Spinal cord (tissue), 10 donors: ENCODE data around the gene COL24A1. TPM values are rescaled to one million over a fixed set of nuclear protein-coding genes. Genes with fewer than 3 reads are reported as not detected.
"Not testable (repeated sequence)": the region's sequence is repeated elsewhere in the genome, so short reads cannot be mapped to it uniquely, and the experiment has no call there.

Experiments
- DNase-seq, 6 donors: peaks; one replicate each; pipeline versions ENCODE4 v3.0.0 to v3.0.0-alpha.2; 2013 to 2015; ENCODE audit warnings: low spot score in 6 of 6, low read depth in 4 of 6
- H3K27ac ChIP-seq: one replicate; pipeline ENCODE4 v1.5.1; 2013; ENCODE audit warnings: low read depth, low read length, control low read depth
- H3K27me3 ChIP-seq: one replicate; pipeline ENCODE4 v1.6.1; 2013; ENCODE audit warnings: low read length; ENCODE audit not compliant: control insufficient read depth, insufficient read depth
- H3K36me3 ChIP-seq: one replicate; pipeline ENCODE4 v1.6.1; 2013; ENCODE audit warnings: low read length; ENCODE audit not compliant: control insufficient read depth, insufficient read depth
- H3K4me1 ChIP-seq: one replicate; pipeline ENCODE4 v1.6.1; 2013; ENCODE audit warnings: low read length; ENCODE audit not compliant: control insufficient read depth, insufficient read depth
- H3K4me3 ChIP-seq: one replicate; pipeline ENCODE4 v1.5.1; 2013; ENCODE audit warnings: low read depth, low read length, control low read depth
- H3K9me3 ChIP-seq: one replicate; pipeline ENCODE4 v1.6.1; 2013; ENCODE audit warnings: low read length; ENCODE audit not compliant: control insufficient read depth, insufficient read depth
- WGBS: methylation state at CpG from one replicate; pipeline ENCODE4 v1.1.5; 2013; ENCODE audit warnings: missing lambda C conversion rate; ENCODE audit not compliant: insufficient coverage; 5-methylcytosine and 5-hydroxymethylcytosine counted together
- polyA plus RNA-seq, 2 donors: library from polyadenylated mRNA; unstranded; fragments of 120-200 nt; gene quantifications; one replicate each; pipeline ENCODE4 v1.2.1, GENCODE V29; 2013; ENCODE audit not compliant: insufficient read length in 2 of 2
- total RNA-seq, 2 donors: library from RNA; depleted of rRNA in 1 of 2; stranded (reverse); fragments of 120-200 nt in 1 of 2; fragments of >200 nt in 1 of 2; gene quantifications; one replicate each; pipeline versions ENCODE4 v1.2.3 to v1.2.4, GENCODE V29; 2013 to 2014
- donor health status: healthy.

The COL24A1 gene
- total and polyA plus RNA-seq, 4 donors = 1.2 to 1.8 (median 1.5) TPM

DNA sequence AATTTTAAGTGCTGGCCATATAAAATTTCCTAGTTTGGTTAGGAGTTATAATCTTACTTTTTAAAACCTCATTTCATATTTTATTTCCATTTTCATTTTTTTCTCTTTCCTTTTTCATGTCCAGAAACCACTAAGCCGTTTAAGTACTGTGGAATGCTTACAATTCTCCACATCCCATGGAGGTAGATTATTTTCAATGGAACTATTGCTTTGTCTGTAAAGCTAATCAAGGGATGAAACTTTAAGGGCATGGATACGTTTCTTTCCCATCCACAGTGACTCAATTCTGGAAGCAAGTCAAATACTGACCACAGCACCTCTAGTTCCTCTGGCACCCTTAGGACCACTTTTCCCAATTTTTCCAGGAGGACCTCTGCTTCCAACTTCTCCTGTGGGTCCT is 309.2 kb downstream of the COL24A1 start:
- Histone ChIP-seq H3K36me3 (no peaks in the 10 kb centered on the region), H3K4me1 (no peaks in the 10 kb centered on the region), H3K27ac (no peak overlapping the region), H3K9me3 (no peaks in the 10 kb centered on the region), H3K4me3 (no peak overlapping the region), H3K27me3 (no peaks in the 10 kb centered on the region)
- no CpG with 5 or more reads among the region's 2 CpGs for WGBS
- no peak for DNase-seq

DNA sequence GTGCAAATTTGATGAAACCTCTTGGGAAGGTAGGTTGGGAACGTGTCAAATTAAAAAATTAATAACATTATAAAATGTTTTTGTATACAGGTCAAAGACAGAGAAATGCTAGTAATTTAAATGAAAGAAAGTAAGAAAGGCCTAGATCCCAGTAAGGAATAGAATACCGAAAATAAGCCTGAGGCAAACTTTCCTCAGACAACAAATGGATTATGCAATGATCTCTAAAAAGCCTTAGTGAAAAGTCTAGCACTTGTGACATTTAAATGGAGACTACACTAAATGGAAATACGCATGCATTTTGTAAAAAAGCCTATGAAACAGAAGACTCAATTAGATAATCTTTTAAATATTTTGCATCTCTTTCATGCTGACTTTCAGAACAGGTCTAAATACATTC is 309.9 kb downstream of the COL24A1 start:
- no peaks in the 10 kb centered on the region for H3K27me3 ChIP-seq
- WGBS = no CpG with 5 or more reads among the region's 3 CpGs
- no peak overlapping the region for H3K4me3 ChIP-seq
- H3K4me1 ChIP-seq = no peaks in the 10 kb centered on the region
- DNase-seq = no peak
- no peaks in the 10 kb centered on the region for H3K36me3 ChIP-seq
- no peak overlapping the region for H3K27ac ChIP-seq
- no peaks in the 10 kb centered on the region for H3K9me3 ChIP-seq

DNA sequence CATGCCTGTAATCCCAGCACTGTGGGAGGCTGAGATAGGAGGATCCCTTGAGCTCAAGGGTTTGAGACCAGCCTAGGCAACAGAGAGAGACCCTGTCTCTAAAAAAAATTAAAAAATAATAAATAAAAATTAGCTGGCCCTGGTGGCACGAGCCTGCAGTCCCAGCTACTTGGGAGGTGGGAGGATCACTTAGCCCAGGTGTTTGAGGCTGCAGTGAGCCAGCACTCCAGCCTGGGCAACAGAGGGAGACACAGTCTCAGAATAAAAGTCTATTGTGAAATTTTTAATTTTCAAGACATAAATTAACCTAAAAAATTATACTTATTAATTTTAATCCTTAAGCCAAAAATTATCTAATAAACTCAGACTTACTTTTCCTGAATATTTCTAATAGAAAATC is 317.1 kb downstream of the COL24A1 start:
- Histone ChIP-seq H3K4me1 (no peaks in the 10 kb centered on the region), H3K4me3 (no peak overlapping the region), H3K36me3 (no peaks in the 10 kb centered on the region), H3K27me3 (no peaks in the 10 kb centered on the region), H3K27ac (no peak overlapping the region), H3K9me3 (no peaks in the 10 kb centered on the region)
- WGBS = no CpG with 5 or more reads among the region's 1 CpG
- DNase-seq = no peak

DNA sequence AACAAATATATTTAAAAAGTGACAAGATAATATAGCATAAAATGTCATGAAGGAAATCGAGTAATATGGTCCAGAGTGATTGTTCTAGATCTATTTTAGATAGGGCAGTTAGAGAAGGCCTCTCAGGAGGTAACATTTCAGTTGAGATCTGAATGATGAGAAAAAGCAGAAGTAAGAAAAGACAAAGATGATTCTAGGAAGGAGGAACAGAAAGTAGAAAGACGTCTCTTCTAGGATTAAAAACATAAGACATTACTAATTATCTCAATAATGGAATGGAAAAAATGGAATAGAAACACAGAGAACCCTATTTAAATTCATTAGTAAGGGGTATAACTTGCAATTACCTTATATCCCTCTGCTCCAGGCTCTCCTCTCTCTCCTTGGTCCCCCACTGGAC is 318.3 kb downstream of the COL24A1 start:
- Histone ChIP-seq H3K27me3 (no peaks in the 10 kb centered on the region), H3K27ac (no peak overlapping the region), H3K9me3 (no peaks in the 10 kb centered on the region), H3K4me1 (no peaks in the 10 kb centered on the region), H3K36me3 (no peaks in the 10 kb centered on the region), H3K4me3 (no peak overlapping the region)
- DNase-seq = no peak
- 71% methylated on average over 1 of the region's 2 CpGs for WGBS

DNA sequence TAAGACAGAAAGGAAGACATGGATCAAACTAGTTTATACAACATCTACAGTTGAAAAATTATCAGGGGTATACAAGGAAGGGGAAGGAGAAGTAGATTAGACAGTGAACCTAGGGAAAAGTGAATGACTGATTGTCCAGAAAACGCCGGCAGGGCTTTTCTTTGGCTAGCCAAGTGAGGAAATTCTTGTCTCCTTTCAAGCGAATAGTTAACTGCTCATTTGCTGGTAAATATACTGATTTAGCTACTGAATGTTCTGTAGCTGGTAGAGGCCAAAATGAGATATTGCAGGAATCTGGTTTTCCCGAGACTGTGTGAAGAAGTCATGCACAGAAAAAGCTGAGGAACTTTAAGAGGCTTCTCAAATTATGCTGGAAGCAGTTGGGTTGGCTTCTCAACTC is 319.8 kb downstream of the COL24A1 start:
- no peak for DNase-seq
- H3K4me3 ChIP-seq = no peak overlapping the region
- 40% methylated on average over 2 of the region's 4 CpGs for WGBS
- no peak overlapping the region for H3K27ac ChIP-seq
- no peaks in the 10 kb centered on the region for H3K9me3 ChIP-seq
- no peaks in the 10 kb centered on the region for H3K27me3 ChIP-seq
- no peaks in the 10 kb centered on the region for H3K36me3 ChIP-seq
- no peaks in the 10 kb centered on the region for H3K4me1 ChIP-seq

DNA sequence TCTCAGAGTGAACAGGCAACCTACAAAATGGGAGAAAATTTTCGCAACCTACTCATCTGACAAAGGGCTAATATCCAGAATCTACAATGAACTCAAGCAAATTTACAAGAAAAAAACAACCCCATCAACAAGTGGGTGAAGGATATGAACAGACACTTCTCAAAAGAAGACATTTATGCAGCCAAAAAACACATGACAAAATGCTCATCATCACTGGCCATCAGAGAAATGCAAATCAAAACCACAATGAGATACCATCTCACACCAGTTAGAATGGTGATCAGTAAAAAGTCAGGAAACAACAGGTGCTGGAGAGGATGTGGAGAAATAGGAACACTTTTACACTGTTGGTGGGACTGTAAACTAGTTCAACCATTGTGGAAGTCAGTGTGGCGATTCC is 323.4 kb downstream of the COL24A1 start:
- not testable (repeated sequence) for H3K27me3 ChIP-seq, H3K4me1 ChIP-seq, H3K27ac ChIP-seq, H3K36me3 ChIP-seq, H3K9me3 ChIP-seq, H3K4me3 ChIP-seq, DNase-seq
- WGBS = no CpG with 5 or more reads among the region's 2 CpGs

DNA sequence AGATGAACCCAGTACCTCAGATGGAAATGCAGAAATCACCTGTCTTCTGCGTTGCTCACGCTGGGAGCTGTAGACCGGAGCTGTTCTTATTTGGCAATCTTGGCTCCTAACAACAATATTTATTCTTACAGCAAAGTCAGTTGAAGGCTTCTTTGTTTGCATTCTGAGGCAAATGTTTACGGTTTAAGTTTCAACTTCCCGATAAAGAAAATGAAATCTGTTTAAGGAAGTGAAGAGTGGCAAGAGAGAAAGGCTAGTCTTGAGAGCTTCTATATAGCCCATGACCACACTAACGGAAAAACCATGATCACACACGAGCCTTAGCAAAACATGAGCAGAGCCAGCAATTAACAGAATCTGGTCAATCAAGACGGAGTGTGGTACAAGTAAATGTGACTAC is 325.7 kb downstream of the COL24A1 start:
- Histone ChIP-seq H3K4me3 (no peak overlapping the region), H3K9me3 (no peaks in the 10 kb centered on the region), H3K4me1 (no peaks in the 10 kb centered on the region), H3K27me3 (no peaks in the 10 kb centered on the region), H3K36me3 (no peaks in the 10 kb centered on the region), H3K27ac (no peak overlapping the region)
- no peak for DNase-seq
- 95% methylated on average over 7 of the region's 8 CpGs for WGBS

DNA sequence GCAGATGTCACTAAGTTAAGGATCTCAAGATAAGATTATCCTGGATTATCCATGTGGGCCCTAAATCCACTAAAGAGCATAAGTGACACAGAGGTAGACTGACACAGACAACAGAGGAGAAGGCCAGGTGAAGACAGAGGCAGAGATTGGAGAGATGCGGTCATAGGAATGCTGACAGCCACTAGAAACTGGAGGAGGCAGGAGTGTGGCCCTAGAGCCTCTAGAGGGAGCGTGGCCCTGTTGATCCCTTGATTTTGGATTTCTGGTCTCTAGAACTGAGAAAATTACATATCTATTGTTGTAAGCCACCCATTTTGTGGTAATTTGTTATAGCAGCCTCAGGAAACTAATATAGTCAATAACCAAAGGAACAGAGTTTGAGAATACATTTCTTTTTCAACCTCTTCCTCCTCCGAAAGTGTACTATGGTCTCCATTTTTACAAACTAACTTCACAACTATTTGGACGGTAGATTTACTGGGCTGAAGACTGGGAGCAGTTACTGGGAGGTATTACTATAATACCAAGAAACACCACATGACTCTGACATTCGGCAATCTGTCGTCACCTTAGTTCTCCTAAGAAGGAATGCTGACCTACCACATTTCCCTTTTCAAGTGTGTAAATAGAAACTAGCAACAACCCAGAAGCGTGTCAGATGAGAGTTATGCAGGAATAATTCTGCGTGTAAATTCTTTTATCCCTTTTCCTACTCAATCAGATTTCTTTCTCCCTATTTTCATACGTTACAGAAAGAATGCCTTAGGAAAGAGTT is 332.3 kb downstream of the COL24A1 start:
- WGBS = 90% methylated on average over 2 of the region's 9 CpGs
- DNase-seq = no peak
- Histone ChIP-seq H3K36me3 (no peaks in the 10 kb centered on the region), H3K9me3 (no peaks in the 10 kb centered on the region), H3K27ac (no peak overlapping the region), H3K27me3 (no peaks in the 10 kb centered on the region), H3K4me3 (no peak overlapping the region), H3K4me1 (no peaks in the 10 kb centered on the region)

DNA sequence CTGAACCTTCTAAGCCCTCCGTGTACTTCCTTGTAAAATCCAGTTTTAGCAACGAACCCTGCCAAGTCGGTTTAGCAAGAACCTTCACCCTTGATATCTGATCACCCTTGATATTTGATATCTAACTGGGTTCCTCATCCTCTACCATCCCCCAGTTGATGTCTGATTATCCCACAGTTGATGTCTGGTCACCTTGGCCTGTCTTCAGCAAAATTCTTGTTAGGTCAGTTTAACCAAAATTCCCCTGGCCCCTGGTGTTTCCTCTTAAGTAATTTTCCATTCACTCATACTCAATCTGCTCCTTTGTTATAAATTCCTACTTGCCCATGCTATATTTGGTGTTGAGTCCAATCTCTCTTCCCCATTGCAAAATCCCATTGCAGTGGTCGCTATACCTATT is 333.9 kb downstream of the COL24A1 start:
- H3K27ac ChIP-seq = no peak overlapping the region
- H3K9me3 ChIP-seq = no peaks in the 10 kb centered on the region
- H3K36me3 ChIP-seq = no peaks in the 10 kb centered on the region
- no peaks in the 10 kb centered on the region for H3K27me3 ChIP-seq
- H3K4me3 ChIP-seq = no peak overlapping the region
- no peaks in the 10 kb centered on the region for H3K4me1 ChIP-seq
- WGBS = 84% methylated on average over 3 of the region's 4 CpGs
- DNase-seq = no peak

DNA sequence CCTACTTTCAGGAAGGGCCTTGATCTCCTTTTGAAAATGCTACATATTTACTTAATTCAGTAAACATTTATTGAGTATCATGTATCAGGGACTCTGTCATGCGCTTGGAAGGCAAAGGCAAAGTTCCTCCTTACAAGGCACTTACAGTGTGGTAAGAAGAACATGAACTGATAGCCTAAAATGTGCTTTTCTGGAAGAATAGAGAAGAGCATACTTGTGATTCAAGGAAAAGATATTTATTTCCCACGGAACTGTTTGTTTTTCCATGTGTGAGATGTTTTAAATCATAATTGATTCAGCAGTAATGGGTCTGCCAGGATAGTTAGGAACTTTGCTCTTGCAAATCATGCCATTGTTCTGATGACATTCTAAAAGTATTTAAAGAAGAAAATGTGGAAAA is 338.2 kb downstream of the COL24A1 start:
- H3K27me3 ChIP-seq = no peaks in the 10 kb centered on the region
- no peaks in the 10 kb centered on the region for H3K4me1 ChIP-seq
- DNase-seq = no peak
- no peaks in the 10 kb centered on the region for H3K9me3 ChIP-seq
- H3K36me3 ChIP-seq = no peaks in the 10 kb centered on the region
- no peak overlapping the region for H3K4me3 ChIP-seq
- WGBS = 40% methylated on average over 1 of the region's 2 CpGs
- no peak overlapping the region for H3K27ac ChIP-seq
